Activated CD4-positive, CD25-positive, alpha-beta regulatory T cell treated with anti-CD3 and anti-CD28 coated beads, Interleukin-2, amount 50 U/mL, for 16 hours (primary cell): ENCODE data around the gene DLG4.

Experiments used
- DNase-seq: peaks from one replicate; pipeline ENCODE4 v3.0.0-alpha.2; 2020; ENCODE audit warnings: low read depth, low spot score

The DLG4 gene

GRCh38 chr17:7214300-7215135, 5.1 kb downstream of the DLG4 start:
- DNase-seq = peak; percentile 94

- no peak for DNase-seq
These were observed 5.7 kb downstream of the DLG4 start for GRCh38 chr17:7213895-7214299.

- no peak for DNase-seq
These were observed 8.0 kb downstream of the DLG4 start for GRCh38 chr17:7211491-7212273.

- DNase-seq = no peak
These were observed 10.7 kb downstream of the DLG4 start for GRCh38 chr17:7208754-7209460.

GRCh38 chr17:7208027-7208571, 11.5 kb downstream of the DLG4 start:
- DNase-seq = no peak

GRCh38 chr17:7207120-7208001, 12.3 kb downstream of the DLG4 start:
- no peak for DNase-seq

GRCh38 chr17:7205561-7205960, 14.1 kb downstream of the DLG4 start:
- no peak for DNase-seq

- DNase-seq = peak; percentile 88
These were observed 14.7 kb downstream of the DLG4 start for GRCh38 chr17:7204828-7205461.

- no peak for DNase-seq
These were observed 15.3 kb downstream of the DLG4 start for GRCh38 chr17:7204336-7204735.

- no peak for DNase-seq
These were observed 16.2 kb downstream of the DLG4 start for GRCh38 chr17:7203391-7203790.

GRCh38 chr17:7196651-7197401, 22.8 kb downstream of the DLG4 start:
- DNase-seq = no peak

GRCh38 chr17:7195971-7196370, 23.7 kb downstream of the DLG4 start:
- no peak for DNase-seq

GRCh38 chr17:7192271-7192937, 27.2 kb downstream of the DLG4 start:
- no peak for DNase-seq

- DNase-seq = no peak
These were observed 27.9 kb downstream of the DLG4 start for GRCh38 chr17:7191571-7192270.

GRCh38 chr17:7191069-7191468, 28.6 kb downstream of the DLG4 start:
- no peak for DNase-seq

GRCh38 chr17:7190276-7190917, 29.2 kb downstream of the DLG4 start:
- DNase-seq = no peak

- DNase-seq = no peak
These were observed 33.4 kb downstream of the DLG4 start for GRCh38 chr17:7186241-7186640.

GRCh38 chr17:7184647-7185046, 35.0 kb downstream of the DLG4 start:
- DNase-seq = no peak
